GM21360 (cell line): ENCODE data around the gene EYA2.
"Not testable (repeated sequence)": the region's sequence is repeated elsewhere in the genome, so short reads cannot be mapped to it uniquely, and the experiment has no call there.

Source experiments
- ATAC-seq: cut with Tn5 transposase; IDR thresholded peaks from one replicate; pipeline ENCODE4 v1.9.1; 2021; ENCODE audit warnings: mild to moderate bottlenecking, moderate library complexity; ENCODE audit not compliant: unreplicated experiment

Gene EYA2

GRCh38 chr20:46929902-46930301, 35.3 kb downstream of the EYA2 start:
- no peak for ATAC-seq

GRCh38 chr20:46930640-46931339, 36.1 kb downstream of the EYA2 start:
- ATAC-seq, result no peak

- ATAC-seq, result no peak
Measured at GRCh38 chr20:46931699-46932098, 37.1 kb downstream of the EYA2 start.

- ATAC-seq, result not testable (repeated sequence)
Measured at GRCh38 chr20:46932439-46932838, 37.8 kb downstream of the EYA2 start.

GRCh38 chr20:46933150-46933549, 38.5 kb downstream of the EYA2 start:
- no peak for ATAC-seq

- ATAC-seq, result no peak
Measured at GRCh38 chr20:46934746-46935287, 40.2 kb downstream of the EYA2 start.

DNA sequence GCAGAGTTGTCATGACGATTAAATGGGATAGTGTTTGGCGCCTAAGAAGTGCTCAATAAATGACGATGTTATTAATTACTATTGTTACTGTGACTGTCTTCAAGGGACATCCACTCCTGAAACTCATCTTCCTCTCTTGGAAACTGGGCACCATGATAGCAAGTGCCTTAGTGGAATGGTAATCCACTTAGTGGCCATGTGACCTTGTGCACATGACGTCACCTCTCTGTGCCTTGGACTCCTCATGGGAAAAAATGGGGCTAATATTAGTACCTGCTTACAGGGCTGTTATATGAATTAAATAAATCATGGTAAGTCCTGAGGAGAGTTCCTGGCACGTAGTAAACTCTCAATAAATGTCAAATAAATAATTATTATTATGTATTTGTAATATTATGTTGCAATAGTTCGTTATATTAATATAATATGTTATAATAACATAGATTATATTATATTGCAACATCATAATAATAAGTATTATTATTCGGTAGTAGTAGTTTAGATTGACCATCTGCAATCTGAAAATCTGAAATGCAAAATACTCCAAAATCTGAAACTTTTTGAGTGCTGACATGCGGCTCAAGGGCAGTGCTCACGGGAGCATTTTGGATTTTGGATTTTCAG, 40.9 kb downstream of the EYA2 start:
- no peak for ATAC-seq

DNA sequence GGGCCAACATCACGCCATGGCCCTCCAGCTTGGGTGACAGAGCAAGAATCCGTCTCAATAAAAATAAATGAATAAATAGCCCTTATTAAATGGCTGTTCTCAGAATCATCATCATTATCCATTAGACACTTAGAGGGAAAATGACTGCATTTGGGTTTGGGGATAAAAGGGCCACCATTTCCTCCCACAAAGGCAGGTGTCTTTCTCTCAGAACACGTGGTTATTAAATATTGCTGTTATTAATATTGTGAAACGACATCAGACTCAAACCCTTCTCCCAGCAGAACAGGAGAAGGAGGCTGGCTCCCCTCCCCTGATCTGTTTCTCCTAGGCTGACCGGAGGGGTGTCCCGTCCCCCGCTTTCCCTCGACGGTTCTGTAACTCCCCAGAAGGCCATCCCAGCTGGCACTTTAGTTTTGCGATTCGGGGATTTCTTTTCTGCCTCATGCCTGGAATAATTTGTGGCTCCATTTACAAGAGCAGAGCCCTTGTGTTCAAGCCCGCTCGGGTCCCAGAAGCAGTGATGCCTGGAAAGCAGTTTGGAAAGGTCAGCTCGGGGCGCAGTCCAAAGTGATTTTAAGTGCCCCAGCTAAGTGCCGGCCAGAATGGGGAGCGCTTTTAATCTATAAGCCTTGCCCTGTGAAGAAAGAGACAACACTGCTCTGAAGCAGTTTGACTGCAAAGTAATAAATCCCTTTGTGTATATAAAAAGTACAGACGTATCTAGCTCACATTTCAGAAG, 41.9 kb downstream of the EYA2 start:
- no peak for ATAC-seq

GRCh38 chr20:46937157-46937523, 42.5 kb downstream of the EYA2 start:
- ATAC-seq, result no peak

DNA sequence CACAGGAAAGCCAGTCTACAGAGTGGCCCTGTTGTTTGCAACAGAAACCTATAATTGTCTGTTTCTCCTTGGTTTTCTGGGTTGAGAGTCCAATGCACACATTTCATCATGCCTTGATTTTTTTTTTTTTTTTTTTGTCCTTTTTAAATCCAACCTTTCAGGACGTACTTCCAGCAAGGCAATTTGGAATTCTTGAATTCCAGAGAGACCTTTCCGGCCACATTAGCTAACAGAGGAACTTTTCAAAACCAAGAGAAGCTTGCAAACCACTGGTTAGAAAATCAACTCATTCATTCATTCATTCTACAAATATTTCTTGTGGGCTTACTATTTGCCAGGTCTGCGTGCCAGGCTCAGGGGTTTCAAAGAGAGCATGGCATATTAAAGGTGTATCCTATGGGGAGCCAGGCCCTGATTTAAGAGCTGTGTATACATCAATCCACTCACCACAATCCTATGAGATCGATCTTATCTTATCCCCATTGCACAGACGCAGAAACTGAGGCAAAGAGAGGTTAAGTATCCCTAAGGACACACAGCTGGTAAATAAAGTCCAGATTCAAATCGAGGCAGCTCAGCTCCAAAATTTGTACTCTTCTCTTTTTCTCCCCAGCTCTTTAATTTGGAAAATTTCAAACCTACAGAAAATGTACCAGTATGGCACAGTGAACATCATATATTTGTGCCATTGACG, 43.0 kb downstream of the EYA2 start:
- ATAC-seq, result no peak

DNA sequence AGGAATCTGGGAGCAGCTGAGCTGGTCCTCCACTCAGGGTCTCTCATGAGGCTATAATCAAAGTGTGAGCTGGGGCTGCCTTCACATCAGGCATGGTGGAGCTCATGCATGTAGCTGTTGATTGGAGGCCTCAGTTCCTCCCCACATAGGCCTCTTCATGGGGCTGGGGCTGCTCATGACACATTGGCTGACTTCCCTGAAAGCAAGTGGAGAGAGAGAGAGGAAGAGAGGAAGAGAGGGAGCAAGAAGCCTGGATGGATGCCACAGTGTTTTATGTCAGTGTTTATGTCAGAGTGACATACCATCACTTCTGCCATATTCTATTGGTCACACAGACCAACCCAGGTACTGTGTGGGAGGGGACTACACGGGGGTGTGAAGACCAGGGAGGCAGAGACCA, 43.8 kb downstream of the EYA2 start:
- no peak for ATAC-seq

DNA sequence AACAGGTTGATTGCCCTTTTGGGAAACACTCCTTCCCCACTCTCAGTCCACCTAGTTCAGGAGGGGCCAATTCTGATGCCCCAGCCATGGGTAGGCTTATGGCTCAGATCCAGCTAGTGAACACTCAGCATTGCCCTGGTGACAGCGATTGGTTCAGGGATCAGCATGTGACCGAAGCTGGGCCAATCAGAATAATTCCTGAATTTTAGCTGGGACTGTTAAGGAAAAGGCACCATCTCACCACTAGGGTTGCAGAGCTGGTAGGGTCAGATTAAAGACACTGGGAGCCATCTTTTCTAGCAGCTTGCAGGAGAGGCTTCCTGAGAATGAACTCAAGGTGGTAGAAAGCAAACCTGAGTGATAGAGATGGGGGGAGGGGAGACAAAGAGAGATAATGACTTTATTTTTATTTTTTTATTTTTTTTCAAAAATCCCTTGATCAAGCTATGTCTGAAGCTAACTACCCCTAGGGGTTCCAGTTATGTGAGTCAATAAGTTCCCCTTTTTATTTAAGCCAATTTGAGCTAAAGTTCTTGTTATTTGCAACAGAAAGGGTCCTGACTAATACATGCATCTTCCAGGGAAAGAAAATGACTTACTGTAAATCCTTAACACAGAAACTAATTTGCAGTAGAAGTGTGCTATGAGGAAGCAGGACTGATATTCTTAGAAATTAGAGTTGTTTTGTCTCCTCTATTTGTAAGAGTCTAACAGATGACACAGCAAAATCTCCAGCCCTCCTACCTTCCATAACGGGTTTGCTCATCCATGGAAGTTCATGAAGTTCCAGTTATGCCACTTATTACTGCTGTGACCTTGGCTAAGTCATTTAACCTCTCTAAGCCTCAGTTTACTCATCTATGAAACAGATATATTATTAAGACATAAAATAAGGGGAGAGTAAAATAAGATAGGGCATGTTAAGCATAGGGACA, 44.7 kb downstream of the EYA2 start:
- ATAC-seq, result no peak

GRCh38 chr20:46940616-46941015, 46.0 kb downstream of the EYA2 start:
- ATAC-seq, result no peak

- no peak for ATAC-seq
Measured at GRCh38 chr20:46941404-46941803, 46.8 kb downstream of the EYA2 start.

GRCh38 chr20:46943861-46944591, 49.4 kb downstream of the EYA2 start:
- ATAC-seq, result no peak

DNA sequence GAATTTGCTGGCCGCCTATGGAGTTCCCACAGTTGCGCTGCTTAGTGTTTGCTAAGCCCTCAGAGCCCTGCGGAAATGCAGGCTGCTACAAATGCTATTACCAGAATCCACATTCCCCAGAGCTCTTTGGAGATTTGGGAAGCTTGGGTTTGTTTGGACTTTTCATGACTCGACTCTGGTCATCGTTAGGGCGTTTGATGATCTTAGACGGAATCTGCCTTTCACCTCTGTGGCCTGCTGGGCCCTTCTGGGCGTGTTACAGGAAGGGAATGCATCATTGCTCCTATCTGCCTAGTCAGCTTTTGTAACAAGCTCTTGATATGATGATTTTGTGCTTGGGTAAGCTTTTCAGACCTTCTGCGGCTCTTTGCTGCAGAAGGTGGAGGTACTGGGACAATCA, 50.8 kb downstream of the EYA2 start:
- no peak for ATAC-seq

DNA sequence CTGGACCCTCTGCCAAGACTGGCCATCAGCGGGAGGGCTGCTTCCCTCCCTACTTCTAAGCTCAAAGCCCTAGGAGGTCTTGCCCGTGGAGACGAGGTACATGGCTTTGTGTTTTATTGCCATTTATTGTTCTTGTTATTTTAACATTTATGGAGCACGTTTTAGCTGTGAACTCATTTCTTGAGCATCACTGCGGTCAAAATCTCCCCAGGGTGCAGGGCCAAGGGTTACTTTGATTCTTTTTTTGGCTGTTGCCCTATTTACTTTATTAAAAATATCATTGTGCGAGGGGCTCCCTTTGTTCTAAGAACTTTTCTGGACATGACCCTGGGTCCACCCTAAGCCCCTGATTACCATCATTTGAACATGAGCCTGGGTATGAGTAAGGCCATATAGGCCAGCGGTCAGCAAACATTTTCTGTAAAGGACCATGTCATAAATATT, 51.6 kb downstream of the EYA2 start:
- ATAC-seq, result no peak

DNA sequence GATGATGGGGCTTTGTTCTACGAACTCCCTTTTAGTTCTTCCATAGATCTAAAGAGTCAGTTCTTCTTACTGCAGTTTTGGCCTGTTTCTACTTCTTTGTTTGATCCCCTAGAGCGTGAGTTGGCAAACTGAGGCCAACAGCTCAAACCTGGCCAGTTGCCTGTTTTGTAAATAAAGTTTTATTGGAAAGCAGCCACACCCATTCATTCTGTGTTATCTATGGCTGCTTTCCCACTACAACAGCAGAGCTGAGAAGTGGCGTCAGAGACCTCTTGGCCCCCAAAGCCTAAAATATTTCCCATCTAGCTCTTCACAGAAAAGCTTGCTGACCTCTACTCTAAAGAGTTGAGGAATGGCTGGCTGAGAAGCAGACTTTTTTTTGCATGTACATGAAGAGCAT, 52.2 kb downstream of the EYA2 start:
- ATAC-seq, result no peak

DNA sequence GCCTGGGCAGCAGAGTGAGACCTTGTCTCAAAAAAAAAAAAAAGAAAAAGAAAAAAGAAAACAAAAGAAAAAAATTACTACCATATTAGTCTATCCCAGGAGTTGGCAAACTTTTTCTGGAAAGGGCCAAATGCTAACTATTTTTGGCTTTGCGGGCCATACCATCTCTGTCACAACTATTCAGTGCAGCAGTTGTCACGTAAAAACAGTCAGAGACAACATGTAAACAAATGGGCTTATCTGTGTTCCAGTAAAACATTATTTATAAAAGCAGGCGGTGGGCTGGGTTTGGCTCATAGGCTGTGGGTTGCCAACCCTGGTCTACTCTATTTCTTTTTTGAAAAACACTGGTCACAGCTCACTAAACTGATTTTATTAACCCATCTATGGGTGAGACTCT, 53.4 kb downstream of the EYA2 start:
- ATAC-seq, result no peak

- no peak for ATAC-seq
Measured at GRCh38 chr20:46951405-46951804, 56.8 kb downstream of the EYA2 start.
